ENCODE data around the gene GNA14. TPM values are rescaled to one million over a fixed set of nuclear protein-coding genes. Genes with fewer than 3 reads are reported as not detected.

Gene GNA14
- total RNA-seq, 1 experiment from 2014 or later, result 0.15 TPM

DNA sequence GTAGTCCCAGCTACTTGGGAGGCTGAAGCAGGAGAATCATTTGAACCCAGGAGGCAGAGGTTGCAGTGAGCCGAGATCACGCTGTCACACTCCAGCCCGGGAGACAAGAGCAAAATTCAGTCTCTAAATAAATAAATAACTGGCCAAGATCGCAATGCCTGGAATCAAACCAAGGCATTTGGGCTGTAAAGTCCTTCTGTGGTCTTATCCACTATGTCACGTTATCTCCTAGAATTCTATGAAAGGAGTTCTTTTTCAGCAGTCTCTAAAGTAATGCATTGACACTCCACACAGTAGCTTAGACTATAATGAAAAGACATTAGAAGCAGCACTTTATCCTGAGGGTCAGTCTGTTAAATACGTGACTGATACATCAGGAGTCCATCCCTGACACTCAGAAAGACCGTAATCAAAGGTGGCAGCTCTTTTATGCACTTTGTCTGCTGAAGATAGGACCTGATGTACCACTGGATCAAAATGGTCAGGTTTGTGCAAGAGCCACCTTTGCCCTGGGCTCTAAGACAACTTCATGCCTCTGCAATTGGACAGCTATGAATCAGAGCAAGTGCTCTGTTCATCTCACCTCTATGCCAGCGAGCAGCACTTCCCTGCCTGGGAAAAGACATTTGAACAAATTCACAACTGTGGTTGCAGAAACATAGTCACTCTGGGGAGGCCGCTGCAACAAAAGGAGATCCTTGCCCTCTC is 31.7 kb upstream of the GNA14 start:
- POLR2A ChIA-PET, result no interaction called here

DNA sequence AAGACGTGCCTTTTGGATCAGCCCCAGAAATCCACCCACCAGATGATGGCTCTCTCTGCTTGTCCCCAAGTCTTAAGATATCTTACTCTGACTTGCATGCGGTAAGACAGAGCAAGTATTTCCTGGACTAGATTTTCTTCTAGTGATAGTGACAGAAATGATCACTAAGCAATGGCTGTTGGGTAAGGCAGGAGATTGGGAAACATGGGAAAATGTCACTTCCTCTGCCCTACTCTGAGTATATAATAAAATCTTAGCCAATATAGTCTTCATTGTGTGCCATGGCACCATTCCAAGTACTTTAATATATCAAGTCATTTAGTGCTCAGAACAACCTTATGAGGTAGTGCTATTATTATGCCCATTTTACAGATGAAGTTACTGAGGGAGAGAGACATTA is 31.0 kb upstream of the GNA14 start:
- DNase-seq (ENCODE audit: low read depth, low spot score), result no peak
- Histone ChIP-seq H3K36me3 (ENCODE audit: control insufficient read depth, insufficient read depth, low read length) (no peaks in the 10 kb centered on the region), H3K4me1 (ENCODE audit: control insufficient read depth, insufficient read depth, low read length) (no peaks in the 10 kb centered on the region), H3K9me3 (ENCODE audit: control insufficient read depth, insufficient read depth, low read depth, low read length) (no peaks in the 10 kb centered on the region), H3K4me3 (ENCODE audit: low read depth in 2 of 2, low read length in 2 of 2) (no peak overlapping the region), H3K27me3 (ENCODE audit: control insufficient read depth, insufficient read depth, low read length) (no peaks in the 10 kb centered on the region), H3K27ac (ENCODE audit: low read length) (no peak overlapping the region)
- no TSS peak for BruUV-seq (replicated peaks)
- intact Hi-C loops (cut with micrococcal nuclease; ENCODE audit: unreplicated experiment) (no loop called here), in situ Hi-C loops (cut with HindIII; ENCODE audit: low pct_unique_long_range_greater_than_20kb, low sequenced_read_pairs) (no loop called here)
- no peak for ATAC-seq
- TF ChIP-seq POLR2AphosphoS5 (IDR thresholded peaks at IDR 0.05; ENCODE audit: low read depth, low read length) (no peak), CTCF (IDR thresholded peaks at IDR 0.05) (no peak), TCF7L2 (IDR thresholded peaks at IDR 0.05; ENCODE audit: low read depth, low read length) (no peak), SIN3A (IDR thresholded peaks at IDR 0.05; ENCODE audit: borderline replicate concordance, insufficient read depth, low read depth, low read length) (no peak)
- TF ChIP-seq, protein P1, sequence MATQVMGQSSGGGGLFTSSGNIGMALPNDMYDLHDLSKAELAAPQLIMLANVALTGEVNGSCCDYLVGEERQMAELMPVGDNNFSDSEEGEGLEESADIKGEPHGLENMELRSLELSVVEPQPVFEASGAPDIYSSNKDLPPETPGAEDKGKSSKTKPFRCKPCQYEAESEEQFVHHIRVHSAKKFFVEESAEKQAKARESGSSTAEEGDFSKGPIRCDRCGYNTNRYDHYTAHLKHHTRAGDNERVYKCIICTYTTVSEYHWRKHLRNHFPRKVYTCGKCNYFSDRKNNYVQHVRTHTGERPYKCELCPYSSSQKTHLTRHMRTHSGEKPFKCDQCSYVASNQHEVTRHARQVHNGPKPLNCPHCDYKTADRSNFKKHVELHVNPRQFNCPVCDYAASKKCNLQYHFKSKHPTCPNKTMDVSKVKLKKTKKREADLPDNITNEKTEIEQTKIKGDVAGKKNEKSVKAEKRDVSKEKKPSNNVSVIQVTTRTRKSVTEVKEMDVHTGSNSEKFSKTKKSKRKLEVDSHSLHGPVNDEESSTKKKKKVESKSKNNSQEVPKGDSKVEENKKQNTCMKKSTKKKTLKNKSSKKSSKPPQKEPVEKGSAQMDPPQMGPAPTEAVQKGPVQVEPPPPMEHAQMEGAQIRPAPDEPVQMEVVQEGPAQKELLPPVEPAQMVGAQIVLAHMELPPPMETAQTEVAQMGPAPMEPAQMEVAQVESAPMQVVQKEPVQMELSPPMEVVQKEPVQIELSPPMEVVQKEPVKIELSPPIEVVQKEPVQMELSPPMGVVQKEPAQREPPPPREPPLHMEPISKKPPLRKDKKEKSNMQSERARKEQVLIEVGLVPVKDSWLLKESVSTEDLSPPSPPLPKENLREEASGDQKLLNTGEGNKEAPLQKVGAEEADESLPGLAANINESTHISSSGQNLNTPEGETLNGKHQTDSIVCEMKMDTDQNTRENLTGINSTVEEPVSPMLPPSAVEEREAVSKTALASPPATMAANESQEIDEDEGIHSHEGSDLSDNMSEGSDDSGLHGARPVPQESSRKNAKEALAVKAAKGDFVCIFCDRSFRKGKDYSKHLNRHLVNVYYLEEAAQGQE (IDR thresholded peaks at IDR 0.05; ENCODE audit: insufficient read depth in 1 of 2, low read depth in 2 of 2, low read length in 1 of 2), result no peak
- ChIA-PET POLR2A (no interaction called here), CTCF (no interaction called here)

More for the DNA sequence above, 31.7 kb upstream of the GNA14 start:
- H3K4me3 ChIP-seq (ENCODE audit: low read depth in 2 of 2, low read length in 2 of 2), result no peak overlapping the region
- no peaks in the 10 kb centered on the region for H3K9me3 ChIP-seq (ENCODE audit: control insufficient read depth, insufficient read depth, low read depth, low read length)
- TF ChIP-seq SIN3A (IDR thresholded peaks at IDR 0.05; ENCODE audit: borderline replicate concordance, insufficient read depth, low read depth, low read length), result no peak
- TF ChIP-seq TCF7L2 (IDR thresholded peaks at IDR 0.05; ENCODE audit: low read depth, low read length), result no peak
- TF ChIP-seq POLR2AphosphoS5 (IDR thresholded peaks at IDR 0.05; ENCODE audit: low read depth, low read length), result no peak
- in situ Hi-C loops (cut with HindIII; ENCODE audit: low pct_unique_long_range_greater_than_20kb, low sequenced_read_pairs) (no loop called here), intact Hi-C loops (cut with micrococcal nuclease; ENCODE audit: unreplicated experiment) (no loop called here)
- H3K36me3 ChIP-seq (ENCODE audit: control insufficient read depth, insufficient read depth, low read length), result no peaks in the 10 kb centered on the region
- DNase-seq (ENCODE audit: low read depth, low spot score) (no peak), ATAC-seq (no peak)
- CTCF ChIA-PET, result no interaction called here
- no peaks in the 10 kb centered on the region for H3K4me1 ChIP-seq (ENCODE audit: control insufficient read depth, insufficient read depth, low read length)
- no peaks in the 10 kb centered on the region for H3K27me3 ChIP-seq (ENCODE audit: control insufficient read depth, insufficient read depth, low read length)
- no peak overlapping the region for H3K27ac ChIP-seq (ENCODE audit: low read length)
- no TSS peak for BruUV-seq (replicated peaks)

DNA sequence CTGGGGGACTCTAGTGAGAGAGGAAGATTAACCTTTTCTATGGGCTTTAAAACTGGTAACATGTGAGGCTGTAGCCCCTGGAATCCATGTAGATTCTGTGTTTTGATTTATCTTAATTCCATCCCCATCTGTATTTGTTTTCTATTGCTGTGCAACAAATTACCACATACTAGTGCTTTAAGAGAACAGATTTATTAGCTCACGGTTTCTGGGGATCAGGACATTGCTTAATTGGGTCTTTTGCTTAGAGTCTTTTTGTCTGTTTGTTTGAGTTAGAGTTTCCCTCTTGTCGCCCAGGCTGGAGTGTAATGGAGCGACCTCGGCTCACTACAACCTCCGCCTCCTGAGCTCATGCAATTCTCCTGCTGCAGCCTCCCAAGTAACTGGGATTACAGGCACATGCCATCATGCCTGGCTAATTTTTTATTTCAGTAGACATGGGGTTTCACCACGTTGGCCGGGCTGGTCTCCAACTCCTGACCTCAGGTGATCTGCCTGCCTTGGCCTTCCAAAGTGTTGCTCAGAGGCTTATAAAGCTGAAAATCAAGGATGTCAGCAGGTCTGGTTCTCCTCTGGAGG is 29.9 kb upstream of the GNA14 start:
- Histone ChIP-seq H3K4me1 (ENCODE audit: control insufficient read depth, insufficient read depth, low read length) (no peaks in the 10 kb centered on the region), H3K27me3 (ENCODE audit: control insufficient read depth, insufficient read depth, low read length) (no peaks in the 10 kb centered on the region), H3K9me3 (ENCODE audit: control insufficient read depth, insufficient read depth, low read depth, low read length) (no peaks in the 10 kb centered on the region), H3K4me3 (ENCODE audit: low read depth in 2 of 2, low read length in 2 of 2) (no peak overlapping the region), H3K27ac (ENCODE audit: low read length) (no peak overlapping the region), H3K36me3 (ENCODE audit: control insufficient read depth, insufficient read depth, low read length) (no peaks in the 10 kb centered on the region)
- ChIA-PET CTCF (interaction anchor here (0.6 kb wide), 1 partner anchor 31 kb away, joined by 3 read pairs; no protein-coding TSS in a partner anchor), POLR2A (no interaction called here)
- BruUV-seq (replicated peaks), result no TSS peak
- TF ChIP-seq CTCF (IDR thresholded peaks at IDR 0.05) (no peak), SIN3A (IDR thresholded peaks at IDR 0.05; ENCODE audit: borderline replicate concordance, insufficient read depth, low read depth, low read length) (no peak), TCF7L2 (IDR thresholded peaks at IDR 0.05; ENCODE audit: low read depth, low read length) (no peak), POLR2AphosphoS5 (IDR thresholded peaks at IDR 0.05; ENCODE audit: low read depth, low read length) (no peak)
- TF ChIP-seq, protein P1 (IDR thresholded peaks at IDR 0.05; ENCODE audit: insufficient read depth in 1 of 2, low read depth in 2 of 2, low read length in 1 of 2), result no peak
- ATAC-seq (no peak), DNase-seq (ENCODE audit: low read depth, low spot score) (no peak)
- in situ Hi-C loops (cut with HindIII; ENCODE audit: low pct_unique_long_range_greater_than_20kb, low sequenced_read_pairs) (no loop called here), intact Hi-C loops (cut with micrococcal nuclease; ENCODE audit: unreplicated experiment) (no loop called here)

All from Panc1 (cell line).